ENCODE data around the gene TDP1. TPM values are rescaled to one million over a fixed set of nuclear protein-coding genes. Genes with fewer than 3 reads are reported as not detected.
A peak's percentile ranks its signal among the peaks of the same experiment; 100 is the strongest.

Gene TDP1
- total and polyA plus RNA-seq, 2 of the 4 experiments (the other 2 are of a cell fraction): 23.3 to 53.1 TPM

DNA sequence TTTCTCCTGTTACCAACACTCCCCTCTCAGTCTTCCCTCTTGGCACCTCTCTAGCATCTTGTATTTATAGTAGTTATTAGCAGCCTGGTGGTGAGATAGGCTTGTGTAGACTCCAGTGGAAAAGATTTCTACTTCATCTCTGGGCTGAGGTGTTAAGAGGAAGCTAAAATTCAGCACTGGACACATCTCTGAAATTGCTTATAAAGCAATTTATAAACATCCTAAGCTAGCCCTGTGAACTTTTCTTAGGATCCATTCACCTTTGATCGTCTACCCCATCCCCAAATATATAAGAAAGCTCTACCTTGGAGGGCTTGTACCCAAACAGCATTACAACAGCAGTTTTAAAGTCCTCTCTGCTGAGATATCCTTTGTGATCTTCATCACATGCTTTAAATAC, 2.1 kb upstream of the TDP1 start:
- no peak for DNase-seq

More for the DNA sequence above, 2.1 kb upstream of the TDP1 start:
- Histone ChIP-seq H2BK15ac (ENCODE audit: low read depth, low read length) (no peak overlapping the region), H4K8ac (ENCODE audit: low read depth in 2 of 2, low read length in 2 of 2) (no peak overlapping the region), H3K27ac (ENCODE audit: insufficient read depth, low read length) (no peak overlapping the region), H2BK20ac (ENCODE audit: low read depth, low read length) (no peak overlapping the region), H2BK5ac (ENCODE audit: low read depth, low read length, poor library complexity, severe bottlenecking) (no peak overlapping the region), H4K20me1 (ENCODE audit: insufficient read depth, low read length) (no peaks in the 10 kb centered on the region), H3K4ac (ENCODE audit: low read depth, low read length) (no peak overlapping the region), H3K9ac (ENCODE audit: low read depth, low read length) (no peak overlapping the region), H2AK5ac (ENCODE audit: low read depth, low read length) (no peak overlapping the region), H2BK120ac (ENCODE audit: low read depth, low read length) (no peak overlapping the region), H4K91ac (ENCODE audit: insufficient read depth, low read depth, low read length) (no peak overlapping the region), H3K36me3 (ENCODE audit: control insufficient read depth, insufficient read depth, low read length) (peaks cover 6% of the 10 kb centered on the region), H3K9me1 (ENCODE audit: insufficient read depth, low read length) (0 out of 2 replicates have a peak, but pooled peaks cover 6% of the 10 kb centered on the region), H3K18ac (ENCODE audit: low read depth, low read length) (no peak overlapping the region), H3K9me3 (ENCODE audit: control insufficient read depth, insufficient read depth, low read length) (no peaks in the 10 kb centered on the region), H3K4me2 (ENCODE audit: low read depth, low read length) (no peak overlapping the region), H3K4me1 (ENCODE audit: control insufficient read depth, insufficient read depth, low read length) (peaks cover 3% of the 10 kb centered on the region; the same call in 1 of the 2 replicates), H3K79me1 (ENCODE audit: low read depth in 1 of 2, low read length in 2 of 2) (peaks cover 14 to 29% of the 10 kb centered on the region in 2 experiments), H3K4me3 (ENCODE audit: insufficient read depth, low read depth, low read length) (no peak overlapping the region), H2AK9ac (replicated peaks; ENCODE audit: low read depth, low read length, poor library complexity) (no peak overlapping the region), H3K56ac (ENCODE audit: extremely low read depth, insufficient read depth, low read length) (no peak overlapping the region), H2AFZ (replicated peaks; ENCODE audit: low read length, poor library complexity) (no peak overlapping the region), H3K23ac (ENCODE audit: low read depth, low read length) (no peak overlapping the region), H3K14ac (replicated peaks; ENCODE audit: low read depth, low read length) (no peak overlapping the region), H3K27me3 (ENCODE audit: control insufficient read depth, insufficient read depth, low read length) (no peaks in the 10 kb centered on the region), H4K5ac (ENCODE audit: low read depth, low read length) (no peak overlapping the region)
- in situ Hi-C loops (cut with MboI; ENCODE audit: low sequenced_read_pairs) (no loop called here), dilution Hi-C loops (cut with HindIII; ENCODE audit: low sequenced_read_pairs, unreplicated experiment) (no loop called here), intact Hi-C loops (cut with micrococcal nuclease) (loop anchor here (1.0 kb wide), 1 partner anchor 913 kb away; no protein-coding TSS in a partner anchor)
- POLR2A ChIA-PET (ENCODE audit: unreplicated experiment): no interaction called here
- BruUV-seq (replicated peaks): no TSS peak
- no peak for ATAC-seq (ENCODE audit: low read depth)
- TF ChIP-seq CHD1 (IDR thresholded peaks at IDR 0.05; ENCODE audit: low read depth, low read length) (no peak), RCOR1 (IDR thresholded peaks at IDR 0.05; ENCODE audit: insufficient replicate concordance, low read length) (no peak), MAFK (IDR thresholded peaks at IDR 0.05; ENCODE audit: low read depth, low read length) (peak; percentile 65), RAD21 (IDR thresholded peaks at IDR 0.05; ENCODE audit: low read length) (no peak), SMC3 (IDR thresholded peaks at IDR 0.05; ENCODE audit: low read depth, low read length) (no peak)
- TF ChIP-seq, protein P1, sequence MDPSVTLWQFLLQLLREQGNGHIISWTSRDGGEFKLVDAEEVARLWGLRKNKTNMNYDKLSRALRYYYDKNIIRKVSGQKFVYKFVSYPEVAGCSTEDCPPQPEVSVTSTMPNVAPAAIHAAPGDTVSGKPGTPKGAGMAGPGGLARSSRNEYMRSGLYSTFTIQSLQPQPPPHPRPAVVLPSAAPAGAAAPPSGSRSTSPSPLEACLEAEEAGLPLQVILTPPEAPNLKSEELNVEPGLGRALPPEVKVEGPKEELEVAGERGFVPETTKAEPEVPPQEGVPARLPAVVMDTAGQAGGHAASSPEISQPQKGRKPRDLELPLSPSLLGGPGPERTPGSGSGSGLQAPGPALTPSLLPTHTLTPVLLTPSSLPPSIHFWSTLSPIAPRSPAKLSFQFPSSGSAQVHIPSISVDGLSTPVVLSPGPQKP (IDR thresholded peaks at IDR 0.05; ENCODE audit: borderline replicate concordance, low read depth, low read length): no peak
- no CpG with 5 or more reads among the region's 1 CpG for WGBS, 2 experiments (ENCODE audit: extremely low coverage in 2 of 2, insufficient read length in 1 of 2)
- CTCF ChIA-PET: interaction anchor here (1.5 kb wide), 1 partner anchor 14 kb away, joined by 9 read pairs; no protein-coding TSS in a partner anchor
